Heart left ventricle (tissue), 16 donors: ENCODE measurements around the gene EPB41L2. TPM values are rescaled to one million over a fixed set of nuclear protein-coding genes. Genes with fewer than 3 reads are reported as not detected.

ENCODE experiments used
- ATAC-seq, 4 donors: fragments of 200-7000 bp; cut with Tn5 transposase; one replicate each; pipeline ENCODE4 v1.9.1; 2020 to 2022; ENCODE audit warnings: moderate library complexity in 4 of 4, mild to moderate bottlenecking in 3 of 4, moderate number of reproducible peaks in 1 of 4
- DNase-seq, 5 donors: peaks; one replicate each; pipeline ENCODE4 v3.0.0-alpha.2; 2020
- H3K27ac ChIP-seq, 12 donors: fragments of 200-600 bp; sonication (generic) in 4 of 12; one replicate each; pipeline versions ENCODE4 v1.5.0 to v1.8.0; 2016 to 2022; ENCODE audit warnings: mild to moderate bottlenecking in 2 of 12
- H3K27me3 ChIP-seq, 9 donors: fragments of 200-600 bp; sonication (generic) in 2 of 9; one replicate each; pipeline versions ENCODE4 v1.5.1 to v1.8.0; 2016 to 2022; ENCODE audit warnings: mild to moderate bottlenecking in 3 of 9
- H3K36me3 ChIP-seq, 9 donors: fragments of 200-600 bp; sonication (generic) in 2 of 9; one replicate each; pipeline versions ENCODE4 v1.5.0 to v1.8.0; 2018 to 2022; ENCODE audit warnings: mild to moderate bottlenecking in 2 of 9
- H3K4me1 ChIP-seq, 12 donors: fragments of 200-600 bp; sonication (generic) in 4 of 12; one replicate each; pipeline versions ENCODE4 v1.5.0 to v1.8.0; 2016 to 2022; ENCODE audit warnings: mild to moderate bottlenecking in 3 of 12
- H3K4me3 ChIP-seq, 12 donors: fragments of 200-600 bp; sonication (generic) in 4 of 12; one replicate each; pipeline versions ENCODE4 v1.5.0 to v1.8.0; 2017 to 2022; ENCODE audit warnings: mild to moderate bottlenecking in 9 of 12, moderate library complexity in 4 of 12
- H3K9me3 ChIP-seq, 12 donors: fragments of 200-600 bp; sonication (generic) in 4 of 12; one replicate each; pipeline versions ENCODE4 v1.5.0 to v1.8.0; 2016 to 2022; ENCODE audit warnings: mild to moderate bottlenecking in 1 of 12
- POLR2A ChIP-seq, 2 donors: fragments of 450-650 bp; IDR thresholded peaks; one replicate each; pipeline ENCODE4 v1.6.1; 2017; ENCODE audit warnings: antibody characterized with exemption in 2 of 2, mild to moderate bottlenecking in 2 of 2, moderate library complexity in 2 of 2
- WGBS, 4 donors: extraction: QIAGEN DNeasy Blood & Tissue Kit in 2 of 4; methylation state at CpG; one replicate each; pipeline versions ENCODE4 v1.1.5 to v1.1.7; 2013 to 2018; 5-methylcytosine and 5-hydroxymethylcytosine counted together
- intact Hi-C, 10 donors: fragments of 100-400 bp; cut with DNase I; formaldehyde crosslinking; loops; one replicate each; pipeline versions ENCODE4 v1.11.1 to v1.14.2; 2022
- polyA plus RNA-seq, 2 donors: library from polyadenylated mRNA; stranded (reverse); fragments of 200-250 nt; gene quantifications; one replicate each; pipeline ENCODE4 v1.2.3, GENCODE V29; 2013
- total RNA-seq, 9 donors: library from RNA; depleted of rRNA in 2 of 9; stranded (reverse); fragments of >200 nt in 2 of 9; fragmentation: NEBNext Ultra II Directional in 3 of 9; extraction: Animal tissue kit (Norgen Biotek cat#: 25700) in 3 of 9; gene quantifications; one replicate each; pipeline versions ENCODE4 v1.1.0 to v1.2.4, GENCODE V29; 2016 to 2023
- TF ChIP-seq, protein P1 (sequence below), 12 donors: fragments of 200-600 bp; sonication (generic) in 4 of 12; IDR thresholded peaks; one replicate each; pipeline versions ENCODE4 v1.5.0 to v1.8.0; 2018 to 2022; ENCODE audit warnings: antibody characterized with exemption in 12 of 12, mild to moderate bottlenecking in 5 of 12
- donor health status: ischemic (EF 13 %, LVEDD 7.1; RV severe dilation, severe dysfunction).
- donor health status: healthy with polysubstance abuse.
- donor health status: DM: no; HTN: yes; CAD: no.
- donor health status: DM: no; HTN: no; CAD: no.
- donor health status: ischemic (EF 25% LVEDD 6.9; RV normal size, moderate dysfunction).
- donor health status: ischemic (EF 25% LVEDD 5.7; RV mildly dilated, moderate dysfunction).
- donor health status: healthy.
- donor health status: DM: yes; HTN: yes; CAD: no.
- donor health status: ischemic (EF 35%, LVEDD 5.7; RV mildly dilated, moderate dysfunction).
- donor health status: nonischemic (EF 11% LVEDD 7.7; RV severe dilation, severe dysfunction).
- donor health status: DM: yes; HTN: yes; CAD: no.
- donor health status: PGD.
- donor health status: ischemic (EF 29% LVEDD 5.4; RV normal size, mild dysfunction).
- donor health status: nonischemic (EF 23%, LVEDD 6.1; RV moderate dilation, normal function).

The EPB41L2 gene
- total and polyA plus RNA-seq, 11 donors = 21.3 to 115 (median 51.9) TPM

DNA sequence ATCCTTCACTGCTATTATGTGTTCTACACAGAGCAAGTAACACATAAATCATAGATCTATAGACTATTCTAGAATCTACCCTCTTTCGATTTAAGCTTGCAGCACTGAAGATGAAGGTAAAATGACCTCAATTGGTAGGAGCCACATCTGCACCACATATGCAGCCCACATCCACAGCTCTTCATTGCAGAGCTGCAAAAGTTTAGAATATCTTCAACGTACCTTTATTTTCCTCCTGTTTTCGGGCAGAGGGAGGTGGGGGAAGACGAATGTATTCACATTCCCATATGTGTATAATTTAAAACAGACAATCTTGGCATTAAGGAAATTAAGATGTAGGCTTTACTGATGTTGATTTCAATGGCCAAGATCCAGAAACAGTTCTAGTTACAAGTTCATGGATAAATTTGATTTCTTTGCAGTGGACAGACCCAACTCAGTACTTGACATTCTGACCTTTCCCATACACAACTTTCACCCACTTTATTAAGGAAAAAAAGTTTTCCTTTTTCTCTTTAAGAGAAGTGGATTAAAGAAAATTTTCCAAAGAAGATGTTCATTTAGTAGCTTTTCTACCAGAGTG is 14.0 kb downstream of the EPB41L2 start:
- H3K4me1 ChIP-seq = peaks cover 0 to 14% (median 0%) of the 10 kb centered on the region in 12 donors
- no peak for ATAC-seq

DNA sequence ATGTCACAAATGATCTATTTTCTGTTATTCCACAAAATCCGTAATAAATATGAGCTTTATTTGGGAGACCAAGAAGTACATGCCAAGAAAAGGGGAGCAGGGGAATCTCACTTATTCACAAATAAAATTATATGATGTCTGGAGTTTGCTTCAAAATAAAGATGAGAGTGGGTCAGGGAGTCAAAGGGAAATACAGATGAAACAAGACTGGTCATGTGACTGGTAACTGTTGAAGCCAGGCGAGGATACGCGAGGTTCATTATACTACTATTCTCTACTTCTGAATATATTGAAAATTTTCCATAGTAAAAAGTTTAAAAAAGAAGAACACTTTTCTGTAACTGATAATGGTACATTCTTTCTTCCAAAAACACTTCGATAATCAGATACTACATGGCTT is 14.6 kb downstream of the EPB41L2 start:
- 87 to 90% (median 88%) methylated on average over 5 of the region's 5 CpGs for WGBS, 4 donors
- no peak for ATAC-seq
- no peak overlapping the region for H3K27ac ChIP-seq
- no peak overlapping the region for H3K4me3 ChIP-seq
- intact Hi-C loops = no loop called here
- peaks cover 0 to 6% (median under 1%) of the 10 kb centered on the region in 12 donors for H3K9me3 ChIP-seq
- no peak for DNase-seq
- H3K27me3 ChIP-seq = no peaks in the 10 kb centered on the region
- H3K4me1 ChIP-seq = peaks cover 0 to 14% (median 0%) of the 10 kb centered on the region in 12 donors
- TF ChIP-seq POLR2A (IDR thresholded peaks at IDR 0.05) = no peak
- TF ChIP-seq, protein P1, sequence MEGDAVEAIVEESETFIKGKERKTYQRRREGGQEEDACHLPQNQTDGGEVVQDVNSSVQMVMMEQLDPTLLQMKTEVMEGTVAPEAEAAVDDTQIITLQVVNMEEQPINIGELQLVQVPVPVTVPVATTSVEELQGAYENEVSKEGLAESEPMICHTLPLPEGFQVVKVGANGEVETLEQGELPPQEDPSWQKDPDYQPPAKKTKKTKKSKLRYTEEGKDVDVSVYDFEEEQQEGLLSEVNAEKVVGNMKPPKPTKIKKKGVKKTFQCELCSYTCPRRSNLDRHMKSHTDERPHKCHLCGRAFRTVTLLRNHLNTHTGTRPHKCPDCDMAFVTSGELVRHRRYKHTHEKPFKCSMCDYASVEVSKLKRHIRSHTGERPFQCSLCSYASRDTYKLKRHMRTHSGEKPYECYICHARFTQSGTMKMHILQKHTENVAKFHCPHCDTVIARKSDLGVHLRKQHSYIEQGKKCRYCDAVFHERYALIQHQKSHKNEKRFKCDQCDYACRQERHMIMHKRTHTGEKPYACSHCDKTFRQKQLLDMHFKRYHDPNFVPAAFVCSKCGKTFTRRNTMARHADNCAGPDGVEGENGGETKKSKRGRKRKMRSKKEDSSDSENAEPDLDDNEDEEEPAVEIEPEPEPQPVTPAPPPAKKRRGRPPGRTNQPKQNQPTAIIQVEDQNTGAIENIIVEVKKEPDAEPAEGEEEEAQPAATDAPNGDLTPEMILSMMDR (IDR thresholded peaks at IDR 0.05) = no peak
- no peaks in the 10 kb centered on the region for H3K36me3 ChIP-seq

More for the DNA sequence above, 14.0 kb downstream of the EPB41L2 start:
- Histone ChIP-seq H3K27me3 (no peaks in the 10 kb centered on the region), H3K36me3 (no peaks in the 10 kb centered on the region), H3K4me3 (no peak overlapping the region), H3K27ac (no peak overlapping the region), H3K9me3 (peaks cover 0 to 12% (median 6%) of the 10 kb centered on the region in 12 donors)
- no peak for TF ChIP-seq POLR2A (IDR thresholded peaks at IDR 0.05)
- TF ChIP-seq, protein P1 (IDR thresholded peaks at IDR 0.05) = no peak
- no peak for DNase-seq
- whole genome bisulfite sequencing, 4 donors = 90 to 93% (median 92%) methylated on average over 4 of the region's 4 CpGs
- intact Hi-C loops = no loop called here

DNA sequence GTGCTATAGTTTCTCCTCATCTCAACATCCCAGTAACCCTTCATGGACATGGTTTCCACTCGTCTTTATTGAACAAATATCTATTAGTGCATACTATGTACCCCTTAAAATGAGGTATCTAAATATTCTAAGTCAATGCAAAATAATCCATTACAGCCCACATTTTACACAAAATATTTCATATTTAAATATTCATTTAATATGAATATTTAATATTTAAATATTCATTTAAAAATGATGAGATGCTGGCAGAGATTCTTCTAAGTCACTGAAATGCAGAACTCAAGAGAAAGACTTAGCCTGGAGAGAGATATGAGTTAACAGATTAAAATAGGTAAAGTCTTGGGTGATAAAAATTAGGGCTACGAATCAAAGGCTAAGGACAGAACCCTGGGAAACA is 17.9 kb downstream of the EPB41L2 start:
- DNase-seq (no peak), ATAC-seq (no peak)
- no peak for TF ChIP-seq POLR2A (IDR thresholded peaks at IDR 0.05)
- TF ChIP-seq, protein P1 (IDR thresholded peaks at IDR 0.05) = no peak
- no peaks in the 10 kb centered on the region for H3K9me3 ChIP-seq
- 84 to 93% (median 91%) methylated on average over 2 of the region's 2 CpGs for WGBS, 4 donors
- no peak overlapping the region for H3K4me3 ChIP-seq
- no peak overlapping the region for H3K27ac ChIP-seq
- H3K36me3 ChIP-seq = no peaks in the 10 kb centered on the region
- H3K4me1 ChIP-seq = peaks cover 0 to 24% (median 0%) of the 10 kb centered on the region in 12 donors
- intact Hi-C loops = no loop called here
- no peaks in the 10 kb centered on the region for H3K27me3 ChIP-seq

DNA sequence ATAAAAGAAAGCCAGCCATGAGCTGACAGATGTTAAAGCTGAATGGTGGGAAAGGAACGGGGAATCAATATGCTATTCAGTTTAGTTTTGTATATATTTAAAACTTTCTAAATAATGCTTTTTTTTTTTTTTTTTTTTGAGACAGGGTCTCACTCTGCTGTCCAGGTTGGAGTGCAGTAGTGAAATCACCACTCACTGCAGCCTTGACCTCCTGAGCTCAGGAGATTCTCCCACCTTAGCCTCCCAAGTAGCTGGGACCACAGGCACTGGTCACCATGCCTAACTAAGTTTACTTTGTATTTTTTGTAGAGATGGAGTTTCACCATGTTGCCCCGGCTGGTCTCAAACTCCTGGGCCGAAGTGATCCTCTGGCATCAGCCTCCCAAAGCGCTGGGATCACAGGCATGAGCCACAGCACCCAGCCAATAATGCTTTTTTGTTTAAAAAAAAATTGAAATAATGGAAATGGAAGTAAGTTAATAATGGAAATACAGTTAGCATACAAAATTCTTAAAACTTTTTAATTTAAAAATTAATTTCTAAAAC is 19.1 kb downstream of the EPB41L2 start:
- 76 to 96% (median 85%) methylated on average over 4 of the region's 4 CpGs for WGBS, 4 donors
- intact Hi-C loops = no loop called here
- Histone ChIP-seq H3K4me1 (peaks cover 0 to 26% (median 2%) of the 10 kb centered on the region in 12 donors), H3K4me3 (no peak overlapping the region), H3K27me3 (no peaks in the 10 kb centered on the region), H3K9me3 (no peaks in the 10 kb centered on the region), H3K36me3 (no peaks in the 10 kb centered on the region), H3K27ac (no peak overlapping the region)
- TF ChIP-seq, protein P1 (IDR thresholded peaks at IDR 0.05) = no peak
- no peak for TF ChIP-seq POLR2A (IDR thresholded peaks at IDR 0.05)
- ATAC-seq (no peak), DNase-seq (no peak)
